Mesothelial cell of epicardium (in vitro differentiated cells): ENCODE measurements around the gene SH3PXD2B. TPM values are rescaled to one million over a fixed set of nuclear protein-coding genes. Genes with fewer than 3 reads are reported as not detected.
"Not testable (repeated sequence)": the region's sequence is repeated elsewhere in the genome, so short reads cannot be mapped to it uniquely, and the experiment has no call there.

Experiments
- DNase-seq, 2 experiments: peaks; one replicate each; pipeline ENCODE4 v3.0.0; 2021; ENCODE audit warnings: low spot score in 2 of 2; ENCODE audit not compliant: unreplicated experiment in 2 of 2
- H3K27ac Mint-ChIP-seq: 2 replicates; pipeline ENCODE4 v1.8.0; 2021; ENCODE audit warnings: mixed read lengths
- H3K27me3 Mint-ChIP-seq: 2 replicates; pipeline ENCODE4 v1.8.0; 2021; ENCODE audit warnings: low read depth, mixed read lengths
- H3K36me3 Mint-ChIP-seq: 2 replicates; pipeline ENCODE4 v1.8.0; 2021; ENCODE audit warnings: mixed read lengths
- H3K4me1 Mint-ChIP-seq: 2 replicates; pipeline ENCODE4 v1.8.0; 2021; ENCODE audit warnings: mixed read lengths
- H3K4me3 Mint-ChIP-seq: 2 replicates; pipeline ENCODE4 v1.8.0; 2021; ENCODE audit warnings: mild to moderate bottlenecking, moderate library complexity, mixed read lengths
- H3K9me3 Mint-ChIP-seq: 2 replicates; pipeline ENCODE4 v1.8.0; 2021; ENCODE audit warnings: mixed read lengths
- total RNA-seq: library from RNA; stranded (reverse); gene quantifications from 3 replicates; pipeline ENCODE4 v1.2.1, GENCODE V29; 2021
- TF ChIP-seq, protein P1 (sequence below): fragments of 200-600 bp; sonication (generic); IDR thresholded peaks from one replicate; pipeline ENCODE4 v1.5.0; 2021; ENCODE audit warnings: antibody characterized with exemption; ENCODE audit not compliant: unreplicated experiment

The SH3PXD2B gene
- total RNA-seq, 1 donor from 2014 or later: 68.9 TPM

DNA sequence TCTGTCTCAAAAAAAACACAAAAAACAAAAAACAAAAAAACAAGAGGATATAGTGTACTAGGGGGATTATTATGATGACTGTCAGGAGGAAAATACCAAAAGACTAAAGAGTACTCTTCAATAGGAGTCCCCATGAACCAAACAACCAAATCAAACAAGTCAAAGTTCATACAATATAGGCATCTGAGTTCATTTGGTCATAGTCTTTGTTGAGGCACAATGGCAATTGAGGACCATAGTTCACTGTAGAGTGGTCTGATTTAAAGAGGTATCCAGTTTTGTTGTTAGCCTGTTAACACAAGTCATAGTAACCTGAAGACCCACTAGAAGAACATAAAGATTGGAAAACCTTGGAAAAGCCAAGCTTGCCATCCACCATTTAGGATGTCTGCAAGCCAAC is 159.5 kb downstream of the SH3PXD2B start:
- Mint-ChIP-seq H3K9me3 (no peaks in the 10 kb centered on the region), H3K27ac (no peak overlapping the region), H3K36me3 (no peaks in the 10 kb centered on the region), H3K4me3 (no peak overlapping the region), H3K27me3 (no peaks in the 10 kb centered on the region), H3K4me1 (peaks cover 3% of the 10 kb centered on the region)
- TF ChIP-seq, protein P1, sequence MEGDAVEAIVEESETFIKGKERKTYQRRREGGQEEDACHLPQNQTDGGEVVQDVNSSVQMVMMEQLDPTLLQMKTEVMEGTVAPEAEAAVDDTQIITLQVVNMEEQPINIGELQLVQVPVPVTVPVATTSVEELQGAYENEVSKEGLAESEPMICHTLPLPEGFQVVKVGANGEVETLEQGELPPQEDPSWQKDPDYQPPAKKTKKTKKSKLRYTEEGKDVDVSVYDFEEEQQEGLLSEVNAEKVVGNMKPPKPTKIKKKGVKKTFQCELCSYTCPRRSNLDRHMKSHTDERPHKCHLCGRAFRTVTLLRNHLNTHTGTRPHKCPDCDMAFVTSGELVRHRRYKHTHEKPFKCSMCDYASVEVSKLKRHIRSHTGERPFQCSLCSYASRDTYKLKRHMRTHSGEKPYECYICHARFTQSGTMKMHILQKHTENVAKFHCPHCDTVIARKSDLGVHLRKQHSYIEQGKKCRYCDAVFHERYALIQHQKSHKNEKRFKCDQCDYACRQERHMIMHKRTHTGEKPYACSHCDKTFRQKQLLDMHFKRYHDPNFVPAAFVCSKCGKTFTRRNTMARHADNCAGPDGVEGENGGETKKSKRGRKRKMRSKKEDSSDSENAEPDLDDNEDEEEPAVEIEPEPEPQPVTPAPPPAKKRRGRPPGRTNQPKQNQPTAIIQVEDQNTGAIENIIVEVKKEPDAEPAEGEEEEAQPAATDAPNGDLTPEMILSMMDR: no peak
- DNase-seq: no peak

DNA sequence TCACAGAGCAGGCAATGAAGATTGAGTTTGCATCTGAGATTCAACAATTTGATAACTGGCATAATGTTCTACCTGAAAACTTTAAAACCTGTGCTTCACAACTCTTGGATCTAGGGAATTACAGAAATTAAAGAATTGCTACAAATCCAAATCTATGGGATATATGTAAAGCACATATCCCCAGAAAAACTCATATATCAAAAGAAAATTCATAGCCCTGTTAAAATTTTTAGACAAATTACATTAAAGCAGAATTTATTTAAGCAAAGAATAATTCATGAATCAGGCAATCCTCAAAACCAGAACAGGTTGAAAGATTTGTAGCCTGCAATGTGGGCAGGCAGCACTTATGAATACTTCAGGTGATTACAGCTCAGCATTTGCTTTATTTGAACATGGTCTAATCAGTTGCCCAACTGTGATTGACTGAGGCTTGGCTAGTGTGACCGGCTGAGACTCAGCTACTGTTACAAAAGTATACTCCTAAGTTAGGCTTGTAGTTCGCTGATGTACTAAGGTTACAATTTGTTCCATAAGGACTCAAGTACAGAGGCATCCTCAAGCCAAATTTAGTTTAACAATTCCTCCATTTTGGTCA is 160.5 kb downstream of the SH3PXD2B start:
- Mint-ChIP-seq H3K27me3 (no peaks in the 10 kb centered on the region), H3K4me1 (peaks cover 3% of the 10 kb centered on the region), H3K4me3 (no peak overlapping the region), H3K36me3 (no peaks in the 10 kb centered on the region), H3K9me3 (no peaks in the 10 kb centered on the region), H3K27ac (no peak overlapping the region)
- DNase-seq: no peak
- TF ChIP-seq, protein P1: no peak

DNA sequence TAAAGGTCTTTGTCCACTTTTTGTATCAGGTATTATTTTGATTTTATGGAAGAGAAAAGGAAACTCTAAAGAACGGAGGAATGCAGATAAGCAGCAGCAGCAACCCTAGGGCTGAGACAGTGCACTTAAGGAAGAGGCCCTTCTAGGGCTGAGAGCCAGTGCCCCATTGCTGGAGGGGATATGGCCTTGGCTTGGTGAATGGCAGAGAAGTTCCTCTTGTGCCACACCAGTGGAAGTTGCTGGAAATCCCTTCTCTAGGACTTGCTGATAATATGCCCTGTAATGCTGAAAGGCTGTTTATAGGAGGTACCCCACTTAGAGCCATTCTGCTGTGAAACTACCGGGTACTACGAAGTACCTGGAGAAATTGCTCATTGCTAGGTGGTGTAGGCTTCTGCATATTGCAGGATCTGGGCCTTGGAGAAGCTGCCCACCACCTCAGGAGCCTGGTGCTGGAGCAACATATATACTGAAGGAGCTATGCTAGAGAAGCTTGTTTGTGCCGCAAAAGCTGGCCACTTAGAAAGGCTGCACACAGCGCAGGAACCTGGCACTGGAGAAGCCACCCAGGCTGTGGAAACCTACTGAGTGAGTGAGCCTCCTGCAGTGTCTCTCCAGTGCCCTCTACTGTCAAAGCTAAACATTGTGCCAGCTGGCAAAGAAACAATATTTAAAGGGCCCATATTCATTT is 161.1 kb downstream of the SH3PXD2B start:
- Mint-ChIP-seq H3K4me1 (peaks cover 3% of the 10 kb centered on the region), H3K27ac (no peak overlapping the region), H3K27me3 (no peaks in the 10 kb centered on the region), H3K9me3 (no peaks in the 10 kb centered on the region), H3K4me3 (no peak overlapping the region), H3K36me3 (no peaks in the 10 kb centered on the region)
- TF ChIP-seq, protein P1: no peak
- DNase-seq: peak in 1 of 2 experiments; percentile 49

DNA sequence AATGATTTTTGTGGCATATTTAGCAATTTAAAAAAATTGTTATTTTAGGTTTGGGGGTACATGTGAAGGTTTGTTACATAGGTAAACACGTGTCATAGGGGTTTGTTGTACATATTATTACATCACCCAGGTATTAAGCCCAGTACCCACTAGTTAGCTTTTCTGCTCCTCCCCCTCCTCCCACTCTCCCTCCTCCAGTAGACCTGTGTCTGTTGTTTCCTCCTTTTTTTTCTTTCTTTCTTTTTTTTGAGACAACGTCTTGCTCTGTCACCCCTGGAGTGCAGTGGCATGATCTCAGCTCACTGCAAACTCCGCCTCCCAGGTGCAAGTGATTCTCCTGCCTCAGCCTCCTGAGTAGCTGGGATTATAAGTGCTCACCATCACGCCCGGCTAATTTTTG is 162.5 kb downstream of the SH3PXD2B start:
- not testable (repeated sequence) for H3K4me1 Mint-ChIP-seq, H3K4me3 Mint-ChIP-seq, H3K36me3 Mint-ChIP-seq, H3K9me3 Mint-ChIP-seq, H3K27me3 Mint-ChIP-seq, H3K27ac Mint-ChIP-seq, DNase-seq

DNA sequence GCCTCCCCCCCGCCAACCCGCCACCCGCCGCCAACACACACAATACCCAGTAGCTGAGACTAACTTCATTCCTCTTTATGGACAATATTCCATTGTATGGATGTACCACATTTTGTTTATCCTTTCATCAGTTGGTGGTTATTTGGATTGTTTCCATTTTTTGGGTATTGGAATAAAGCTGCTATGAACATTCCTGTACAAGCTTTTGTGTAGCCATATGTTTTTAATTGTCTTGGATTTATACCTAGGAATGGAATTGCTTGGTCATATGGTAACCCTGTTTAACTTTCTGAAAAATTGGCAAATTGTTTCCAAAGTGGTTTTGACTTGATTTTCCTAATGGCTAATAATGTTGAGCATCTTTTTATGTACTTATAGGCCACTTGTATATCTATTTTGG is 165.9 kb downstream of the SH3PXD2B start:
- Mint-ChIP-seq H3K4me1 (peaks cover 17% of the 10 kb centered on the region), H3K4me3 (no peak overlapping the region), H3K27ac (no peak overlapping the region), H3K9me3 (no peaks in the 10 kb centered on the region), H3K27me3 (no peaks in the 10 kb centered on the region), H3K36me3 (no peaks in the 10 kb centered on the region)
- DNase-seq: no peak
- TF ChIP-seq, protein P1: no peak

DNA sequence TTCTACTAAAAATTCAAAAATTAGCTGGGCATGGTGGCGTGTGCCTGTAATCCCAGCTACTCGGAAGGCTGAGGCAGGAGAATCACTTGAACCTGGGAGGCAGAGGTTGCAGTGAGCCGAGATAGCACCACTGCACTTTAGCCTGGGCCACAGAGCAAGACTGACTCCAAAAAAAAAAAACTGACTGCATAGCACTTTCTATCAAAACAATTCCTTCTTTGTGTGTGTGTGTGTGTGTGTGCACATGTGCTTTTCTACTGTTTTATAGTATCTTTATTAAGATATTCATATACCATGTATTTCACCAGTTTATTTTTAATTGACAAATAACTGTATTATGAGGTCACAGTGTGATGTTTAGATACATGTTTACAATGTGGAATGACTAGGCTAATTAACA is 167.2 kb downstream of the SH3PXD2B start:
- H3K9me3 Mint-ChIP-seq, H3K4me3 Mint-ChIP-seq, H3K27ac Mint-ChIP-seq, H3K27me3 Mint-ChIP-seq, DNase-seq, H3K36me3 Mint-ChIP-seq: not testable (repeated sequence)
- H3K4me1 Mint-ChIP-seq: peaks cover 22% of the 10 kb centered on the region
